BJ (cell line): ENCODE data around the gene TXNDC2. TPM values are rescaled to one million over a fixed set of nuclear protein-coding genes. Genes with fewer than 3 reads are reported as not detected.

Experiments used
- CTCF ChIA-PET: fragments of 350-600 bp; formaldehyde crosslinking; extraction: SDS; loops from one replicate; lab custom pipeline; 2021; ENCODE audit warnings: antibody characterized with exemption, inconsistent platforms; lab: Yijun Ruan, JAX
- POLR2A ChIA-PET: fragments of 300-600 bp; sonication (Branson Sonifier 250); formaldehyde crosslinking; extraction: SDS; loops from one replicate; lab custom pipeline; 2021; ENCODE audit warnings: antibody characterized with exemption; lab: Charles Lee
- DNase-seq: peaks from one replicate; pipeline ENCODE4 v3.0.0-alpha.2; 2011; ENCODE audit warnings: low read depth
- H3K27me3 ChIP-seq: 2 replicates; pipeline ENCODE4 v1.6.0; 2011; ENCODE audit warnings: low read length; ENCODE audit not compliant: control insufficient read depth, insufficient read depth
- H3K36me3 ChIP-seq: 2 replicates; pipeline ENCODE4 v1.5.1; 2011; ENCODE audit warnings: low read length; ENCODE audit not compliant: control insufficient read depth, insufficient read depth
- H3K4me3 ChIP-seq: 2 replicates; pipeline ENCODE4 v1.5.1; 2011; ENCODE audit warnings: low read depth, mild to moderate bottlenecking, control low read depth, low read length
- polyA plus RNA-seq: library from polyadenylated mRNA; depleted of rRNA; stranded (reverse); fragments of >200 nt; gene quantifications from 2 replicates; pipeline ENCODE4 v1.2.3, GENCODE V29; 2011
- TF ChIP-seq, protein P1 (sequence below): IDR thresholded peaks from 2 replicates; pipeline ENCODE4 v1.5.1; 2011; ENCODE audit warnings: low read depth, mild to moderate bottlenecking, control low read depth, inconsistent platforms, low read length, moderate library complexity; ENCODE audit not compliant: insufficient read depth

The TXNDC2 gene
- polyA plus RNA-seq, 1 experiment: 0.20 TPM

DNA sequence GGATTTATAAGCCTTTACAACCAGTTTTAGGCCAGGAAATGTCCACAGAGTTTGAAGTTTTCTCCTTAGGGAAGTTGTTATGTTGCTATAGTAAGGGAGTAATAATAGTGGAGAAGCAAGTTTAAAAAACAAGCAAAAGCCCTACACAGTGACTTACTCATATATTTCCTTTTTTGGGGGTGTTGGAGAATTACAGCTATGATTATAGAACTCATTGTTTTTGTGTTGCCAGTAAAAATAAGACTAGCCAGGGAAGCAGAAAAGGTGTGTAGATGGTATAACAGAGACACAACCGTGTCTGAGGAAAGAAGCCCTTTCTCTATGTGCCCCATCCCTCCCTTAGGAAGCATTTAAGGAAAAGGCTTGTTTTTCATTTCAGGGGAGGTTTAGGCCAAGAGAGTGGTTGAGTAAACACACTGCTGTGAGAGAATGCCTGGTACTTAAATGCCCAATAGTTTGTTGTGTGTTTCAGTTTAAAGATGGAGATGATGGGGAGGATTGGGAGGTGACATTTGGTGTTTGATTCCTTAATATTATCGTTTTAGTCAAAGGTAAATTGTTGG lies 30.4 kb downstream of the TXNDC2 start:
- TF ChIP-seq, protein P1, sequence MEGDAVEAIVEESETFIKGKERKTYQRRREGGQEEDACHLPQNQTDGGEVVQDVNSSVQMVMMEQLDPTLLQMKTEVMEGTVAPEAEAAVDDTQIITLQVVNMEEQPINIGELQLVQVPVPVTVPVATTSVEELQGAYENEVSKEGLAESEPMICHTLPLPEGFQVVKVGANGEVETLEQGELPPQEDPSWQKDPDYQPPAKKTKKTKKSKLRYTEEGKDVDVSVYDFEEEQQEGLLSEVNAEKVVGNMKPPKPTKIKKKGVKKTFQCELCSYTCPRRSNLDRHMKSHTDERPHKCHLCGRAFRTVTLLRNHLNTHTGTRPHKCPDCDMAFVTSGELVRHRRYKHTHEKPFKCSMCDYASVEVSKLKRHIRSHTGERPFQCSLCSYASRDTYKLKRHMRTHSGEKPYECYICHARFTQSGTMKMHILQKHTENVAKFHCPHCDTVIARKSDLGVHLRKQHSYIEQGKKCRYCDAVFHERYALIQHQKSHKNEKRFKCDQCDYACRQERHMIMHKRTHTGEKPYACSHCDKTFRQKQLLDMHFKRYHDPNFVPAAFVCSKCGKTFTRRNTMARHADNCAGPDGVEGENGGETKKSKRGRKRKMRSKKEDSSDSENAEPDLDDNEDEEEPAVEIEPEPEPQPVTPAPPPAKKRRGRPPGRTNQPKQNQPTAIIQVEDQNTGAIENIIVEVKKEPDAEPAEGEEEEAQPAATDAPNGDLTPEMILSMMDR: no peak
- Histone ChIP-seq H3K36me3 (no peaks in the 10 kb centered on the region), H3K27me3 (no peaks in the 10 kb centered on the region), H3K4me3 (peak overlapping the region; percentile 92)
- ChIA-PET POLR2A (no interaction called here), CTCF (interaction anchor here (0.8 kb wide), 1 partner anchor 18 kb away, joined by 3 read pairs; no protein-coding TSS in a partner anchor)
- DNase-seq: no peak

DNA sequence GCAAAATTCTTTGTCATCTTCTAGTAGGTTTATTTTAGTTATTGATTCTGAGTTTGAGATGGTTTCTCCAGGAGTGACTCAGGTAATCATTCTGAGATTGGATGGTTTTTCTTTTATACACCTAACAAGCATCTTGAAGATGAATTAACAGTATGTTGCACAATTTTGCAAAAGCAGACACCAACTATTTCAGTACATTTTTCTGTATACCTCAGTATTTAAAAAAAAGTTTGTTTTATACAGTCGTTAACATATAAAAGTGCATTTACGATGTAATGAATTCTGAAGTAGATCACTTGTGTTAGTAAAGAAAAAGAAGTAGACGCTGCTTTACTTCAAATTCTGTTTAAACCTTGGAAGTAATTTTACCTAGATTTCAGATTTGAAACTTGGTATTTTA lies 31.0 kb downstream of the TXNDC2 start:
- no peak for DNase-seq
- no peaks in the 10 kb centered on the region for H3K36me3 ChIP-seq
- POLR2A ChIA-PET: no interaction called here
- CTCF ChIA-PET: no interaction called here
- no peaks in the 10 kb centered on the region for H3K27me3 ChIP-seq
- no peak overlapping the region for H3K4me3 ChIP-seq
- TF ChIP-seq, protein P1: no peak

DNA sequence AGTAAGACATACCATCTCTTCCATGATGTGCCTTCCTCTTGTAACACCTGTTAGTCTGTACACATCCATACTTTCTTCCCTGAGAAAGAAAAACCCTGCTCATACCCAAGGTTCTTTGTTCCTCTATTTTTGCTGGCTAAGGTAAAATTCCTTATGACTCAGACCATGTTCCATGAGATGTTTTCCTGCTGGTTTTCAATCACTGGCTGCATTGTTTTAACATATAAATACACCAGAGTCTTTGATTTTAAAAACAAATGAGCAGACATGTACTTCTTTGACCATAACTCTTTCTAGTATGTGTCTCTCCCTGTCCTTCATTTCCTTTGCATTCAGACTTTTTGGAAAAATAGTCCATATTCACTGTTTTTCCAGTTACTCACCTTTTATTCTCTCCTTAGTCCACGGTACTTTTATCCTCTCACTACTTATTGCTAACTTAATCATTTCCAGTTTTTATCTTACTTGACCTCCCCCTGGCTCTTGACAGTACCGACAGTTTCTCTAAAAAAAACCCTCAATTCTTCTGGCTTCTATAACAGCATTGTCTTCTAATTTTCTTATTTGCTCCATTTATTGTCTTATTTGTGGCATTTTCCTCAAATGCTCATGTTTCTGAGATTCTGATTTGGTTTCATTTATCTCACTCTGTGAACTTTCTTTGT lies 32.4 kb downstream of the TXNDC2 start:
- no peak for DNase-seq
- TF ChIP-seq, protein P1: no peak
- no peak overlapping the region for H3K4me3 ChIP-seq
- POLR2A ChIA-PET: no interaction called here
- CTCF ChIA-PET: interaction anchor here (0.7 kb wide), 1 partner anchor 23 kb away, joined by 3 read pairs; no protein-coding TSS in a partner anchor
- H3K27me3 ChIP-seq: no peaks in the 10 kb centered on the region
- H3K36me3 ChIP-seq: no peaks in the 10 kb centered on the region

DNA sequence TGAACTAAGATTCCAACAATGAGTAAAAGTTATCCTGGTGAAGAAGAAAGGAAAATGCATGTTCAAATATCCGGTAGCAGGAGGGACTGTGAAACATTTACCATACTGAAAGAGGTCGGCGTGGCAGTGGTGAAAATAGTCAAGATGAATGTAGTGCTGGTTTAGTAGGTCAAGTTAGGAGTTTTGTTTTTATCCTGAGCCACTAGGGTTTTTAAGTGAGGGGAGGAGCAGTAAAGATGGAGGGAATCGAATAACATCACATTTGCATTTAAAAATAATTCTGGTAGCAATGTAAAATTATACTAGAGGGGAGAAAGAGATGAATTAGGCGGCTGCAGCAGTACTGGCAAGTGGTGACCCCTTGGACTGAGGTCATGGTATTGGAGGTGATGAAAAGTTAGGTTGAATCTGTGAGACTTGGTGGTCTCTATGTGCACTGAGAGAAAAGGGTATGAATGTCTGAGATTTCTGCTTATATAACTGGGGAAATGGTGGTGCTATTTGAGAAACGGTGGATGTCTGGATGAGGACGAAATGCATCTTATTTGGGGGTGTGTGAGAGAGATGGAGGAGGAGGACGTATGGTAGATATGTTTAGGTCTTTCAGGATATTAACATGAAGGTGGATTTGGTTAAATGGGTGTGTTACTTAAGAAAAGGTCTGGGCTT lies 33.9 kb downstream of the TXNDC2 start:
- TF ChIP-seq, protein P1: no peak
- Histone ChIP-seq H3K27me3 (no peaks in the 10 kb centered on the region), H3K36me3 (no peaks in the 10 kb centered on the region), H3K4me3 (no peak overlapping the region)
- ChIA-PET POLR2A (no interaction called here), CTCF (no interaction called here)
- no peak for DNase-seq

DNA sequence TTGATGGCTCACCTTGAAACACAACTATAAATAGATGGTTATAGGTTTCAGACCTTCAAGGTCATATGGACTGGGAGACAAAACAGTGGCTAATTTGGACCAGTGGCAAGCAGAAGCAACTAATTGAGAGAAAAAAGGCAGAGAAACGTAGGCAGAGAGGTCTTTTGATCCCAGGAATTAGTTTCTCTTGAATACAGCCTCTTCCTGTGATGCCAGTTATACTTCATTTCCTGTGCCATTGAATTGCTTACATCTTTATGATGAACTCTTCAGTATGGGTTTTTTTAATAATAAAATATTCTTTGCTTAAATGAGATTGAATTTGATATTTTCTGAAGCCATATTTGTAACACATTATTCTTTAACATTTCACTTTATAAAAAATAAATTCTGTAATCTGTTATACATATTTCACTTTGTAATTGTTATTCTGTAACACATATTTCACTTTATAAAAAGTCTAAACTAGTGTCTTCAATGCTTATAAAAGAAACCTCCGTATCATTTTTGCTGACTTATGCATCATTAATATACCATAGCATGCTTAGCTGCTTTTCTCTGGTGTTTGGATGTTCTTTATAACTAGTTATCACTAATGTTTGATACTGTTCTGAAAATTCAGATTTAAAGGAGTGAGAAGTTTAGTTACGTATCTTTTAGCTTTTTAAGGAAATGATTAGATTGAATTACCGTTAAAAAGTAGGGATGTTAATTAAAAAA lies 37.0 kb downstream of the TXNDC2 start:
- Histone ChIP-seq H3K36me3 (no peaks in the 10 kb centered on the region), H3K4me3 (no peak overlapping the region), H3K27me3 (no peaks in the 10 kb centered on the region)
- ChIA-PET POLR2A (no interaction called here), CTCF (interaction anchor here (0.6 kb wide), 1 partner anchor 58 kb away, joined by 3 read pairs; no protein-coding TSS in a partner anchor)
- DNase-seq: no peak
- TF ChIP-seq, protein P1: no peak
